Activated naive CD8-positive, alpha-beta T cell (primary cell): ENCODE data around the gene MAGEB18.

Source experiments
- H3K27ac Mint-ChIP-seq: one replicate; pipeline ENCODE4 v1.8.0; 2021; ENCODE audit warnings: mixed read lengths
- H3K27me3 Mint-ChIP-seq: one replicate; pipeline ENCODE4 v1.8.0; 2021; ENCODE audit warnings: mixed read lengths
- H3K36me3 Mint-ChIP-seq: one replicate; pipeline ENCODE4 v1.8.0; 2021; ENCODE audit warnings: mixed read lengths
- H3K4me1 Mint-ChIP-seq: one replicate; pipeline ENCODE4 v1.8.0; 2021; ENCODE audit warnings: low read depth, mixed read lengths
- H3K4me3 Mint-ChIP-seq: one replicate; pipeline ENCODE4 v1.8.0; 2021; ENCODE audit warnings: mild to moderate bottlenecking, mixed read lengths
- H3K9me3 Mint-ChIP-seq: one replicate; pipeline ENCODE4 v1.8.0; 2021; ENCODE audit warnings: low read depth, mixed read lengths

Gene MAGEB18

DNA sequence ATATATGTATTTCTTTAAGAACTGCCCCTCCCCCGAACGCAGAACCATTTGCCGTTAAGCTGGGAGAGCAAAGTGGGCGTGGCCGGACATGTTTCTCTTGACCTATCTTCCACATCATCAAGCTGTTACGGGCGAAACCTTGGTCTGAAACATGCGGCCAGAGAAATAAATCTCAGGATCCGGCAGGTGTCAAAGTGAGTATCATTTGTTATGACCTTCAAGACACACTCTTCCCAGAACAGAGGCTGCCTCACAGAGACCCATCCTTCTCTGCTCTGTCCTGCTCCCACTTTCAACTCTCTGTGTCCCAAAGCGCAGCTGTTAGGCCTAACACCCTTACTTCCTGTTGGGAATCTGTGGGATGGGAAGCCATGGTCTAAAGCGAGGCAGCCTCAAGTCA is at the start of gene MAGEB18:
TSS of gene MAGEB18 (plus strand) at position 70 of the 400 bp plus-strand sequence. CDS start 643 bp downstream, outside the sequence.
- Mint-ChIP-seq H3K4me1 (no peaks in the 10 kb centered on the region), H3K27ac (no peak within 1 kb of the TSS), H3K27me3 (no peaks in the 10 kb centered on the region), H3K4me3 (no peak within 1 kb of the TSS), H3K36me3 (no peaks in the 10 kb centered on the region), H3K9me3 (peaks cover 4% of the 10 kb centered on the region)

DNA sequence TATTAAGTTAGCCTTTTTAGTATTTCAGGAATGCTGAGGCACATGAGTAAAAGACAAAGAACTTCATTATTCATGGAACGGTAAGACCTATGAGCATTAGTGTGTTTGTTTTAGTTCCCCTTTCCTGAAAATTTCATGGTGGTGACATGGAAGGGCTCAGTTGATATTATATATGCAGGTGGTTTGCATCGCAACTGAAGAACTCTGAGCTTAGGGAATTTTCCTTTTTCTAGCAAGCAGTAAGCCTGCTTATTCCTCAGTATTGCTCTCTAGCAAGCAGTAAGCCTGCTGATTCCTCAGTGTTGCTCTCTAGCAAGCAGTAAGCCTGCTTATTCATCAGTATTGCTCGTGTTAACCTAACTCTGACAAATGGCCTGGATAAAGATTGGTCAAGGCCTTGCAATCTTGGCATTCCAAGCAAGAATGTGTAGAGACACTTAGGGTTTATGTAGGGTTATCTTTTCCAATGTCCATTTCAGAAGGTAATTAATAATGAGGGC is 37.7 kb upstream of the MAGEB18 start:
- no peak overlapping the region for H3K27ac Mint-ChIP-seq
- no peaks in the 10 kb centered on the region for H3K36me3 Mint-ChIP-seq
- H3K4me1 Mint-ChIP-seq, result no peaks in the 10 kb centered on the region
- no peaks in the 10 kb centered on the region for H3K27me3 Mint-ChIP-seq
- no peaks in the 10 kb centered on the region for H3K9me3 Mint-ChIP-seq
- H3K4me3 Mint-ChIP-seq, result no peak overlapping the region

DNA sequence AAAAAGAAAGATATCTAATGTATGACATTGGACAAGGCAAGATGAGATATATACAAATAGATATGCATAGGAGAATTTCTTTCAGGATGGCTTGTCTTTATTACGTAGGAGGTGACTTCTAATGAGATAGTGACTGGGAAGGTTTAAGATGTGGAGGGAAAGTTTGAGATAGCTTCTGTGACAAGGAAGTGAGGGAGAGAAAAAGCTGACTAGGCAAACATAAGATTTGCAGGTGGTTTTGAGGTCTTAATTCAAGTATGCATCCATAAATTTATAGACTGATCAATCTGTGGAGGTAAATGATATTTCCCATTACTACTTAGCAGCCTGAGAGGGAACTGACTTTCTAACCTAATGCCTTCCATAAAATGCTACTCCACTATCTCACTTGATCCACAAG is 29.0 kb upstream of the MAGEB18 start:
- Mint-ChIP-seq H3K4me1 (no peaks in the 10 kb centered on the region), H3K27ac (no peak overlapping the region), H3K9me3 (no peaks in the 10 kb centered on the region), H3K36me3 (no peaks in the 10 kb centered on the region), H3K27me3 (no peaks in the 10 kb centered on the region), H3K4me3 (no peak overlapping the region)

DNA sequence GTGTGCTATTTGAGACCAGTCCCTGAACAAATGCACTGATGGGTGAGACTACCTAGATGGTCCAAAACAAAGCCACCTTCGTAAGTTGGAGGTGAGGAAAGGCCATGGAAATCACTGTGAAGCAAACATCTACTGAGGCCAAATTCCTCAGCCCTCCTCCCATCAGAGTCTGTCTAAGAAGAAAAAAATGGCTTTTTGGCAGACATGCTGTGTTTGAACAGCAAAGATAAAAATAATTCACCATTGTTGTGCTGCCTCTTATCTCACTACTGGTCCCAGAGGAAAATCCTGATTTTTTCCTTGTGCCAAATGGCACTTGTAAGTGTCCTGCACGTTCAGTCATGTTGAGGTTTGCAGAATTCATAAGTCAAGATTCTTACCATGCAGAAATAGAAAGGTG is 7.9 kb downstream of the MAGEB18 start:
- Mint-ChIP-seq H3K9me3 (no peaks in the 10 kb centered on the region), H3K4me1 (no peaks in the 10 kb centered on the region), H3K27me3 (no peaks in the 10 kb centered on the region), H3K27ac (no peak overlapping the region), H3K4me3 (no peak overlapping the region), H3K36me3 (no peaks in the 10 kb centered on the region)

DNA sequence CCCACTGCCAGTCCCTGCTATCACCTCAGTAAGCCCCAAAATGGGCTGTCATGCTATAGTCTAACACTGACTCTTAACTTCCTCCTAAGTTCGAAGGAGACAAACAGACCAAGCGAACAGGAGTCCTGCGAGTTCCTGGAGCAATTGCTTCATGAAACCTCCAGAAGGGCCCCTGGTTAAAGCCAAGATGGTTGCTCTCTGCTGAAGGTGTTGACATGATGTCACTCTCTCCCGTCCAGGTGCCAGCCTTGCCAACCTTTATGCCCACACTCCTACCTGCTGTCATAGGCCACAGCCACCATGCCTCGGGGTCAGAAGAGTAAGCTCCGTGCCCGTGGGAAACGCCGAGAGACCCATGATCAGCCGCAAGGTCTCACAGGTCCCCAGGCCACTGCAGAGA is 22.2 kb downstream of the MAGEB18 start, which contains the start of gene MAGEB6B:
TSS of gene MAGEB6B (plus strand) at position 301 of the 400 bp plus-strand sequence. CDS start at position 301, 0 bp downstream.
- Mint-ChIP-seq H3K27me3 (no peaks in the 10 kb centered on the region), H3K9me3 (no peaks in the 10 kb centered on the region), H3K36me3 (no peaks in the 10 kb centered on the region), H3K4me3 (no peak within 1 kb of the TSS), H3K4me1 (no peaks in the 10 kb centered on the region), H3K27ac (no peak within 1 kb of the TSS)
